Measurements from ENCODE around the gene CHD6. TPM values are rescaled to one million over a fixed set of nuclear protein-coding genes. Genes with fewer than 3 reads are reported as not detected.

The CHD6 gene
- 10 to 100 TPM; 25.2 to 29.6 TPM for total RNA-seq

- Mint-ChIP-seq H3K4me1 (ENCODE audit: low read depth) (peaks cover 34% of the 10 kb centered on the region), H3K4me3 (peak within 1 kb of the TSS; percentile 88), H3K27me3 (no peaks in the 10 kb centered on the region), H3K36me3 (no peaks in the 10 kb centered on the region), H3K9me3 (no peaks in the 10 kb centered on the region), H3K27ac (peak within 1 kb of the TSS; percentile 75)
- CTCF ChIA-PET = interaction anchor here (0.8 to 1.4 kb wide), 2 partner anchors 54 to 75 kb away, joined by 4 to 10 read pairs; no protein-coding TSS in a partner anchor
- intact Hi-C loops (cut with micrococcal nuclease) = loop anchor here (1.0 to 2.0 kb wide), 2 partner anchors 75 to 185 kb away; no protein-coding TSS in a partner anchor
- POLR2A ChIA-PET = interaction anchor here (0.9 to 1.1 kb wide), 2 partner anchors 15 to 75 kb away, joined by 3 to 10 read pairs; no protein-coding TSS in a partner anchor
- peak; percentile 100 for DNase-seq
Measured at GRCh38 chr20:41617902-41618806, at the start of gene CHD6. Gene CHD6 (minus strand): TSS chr20:41618377. CDS start chr20:41551337, 67,040 bp downstream.

- H3K27me3 Mint-ChIP-seq = peaks cover 25% of the 10 kb centered on the region
- no peaks in the 10 kb centered on the region for H3K36me3 Mint-ChIP-seq
- H3K9me3 Mint-ChIP-seq = no peaks in the 10 kb centered on the region
- no peak overlapping the region for H3K4me3 Mint-ChIP-seq
- ChIA-PET CTCF (interaction anchor here (0.8 kb wide), 1 partner anchor 28 kb away, joined by 3 read pairs; no protein-coding TSS in a partner anchor), POLR2A (no interaction called here)
- intact Hi-C loops (cut with micrococcal nuclease) = no loop called here
- H3K4me1 Mint-ChIP-seq (ENCODE audit: low read depth) = no peaks in the 10 kb centered on the region
- DNase-seq = no peak
- H3K27ac Mint-ChIP-seq = no peak overlapping the region
Measured at GRCh38 chr20:41664584-41664983, 46.4 kb upstream of the CHD6 start.

GRCh38 chr20:41657655-41658054, 39.5 kb upstream of the CHD6 start:
- no peak overlapping the region for H3K27ac Mint-ChIP-seq

GRCh38 chr20:41655962-41656618, 37.9 kb upstream of the CHD6 start:
- Mint-ChIP-seq H3K27me3 (peaks cover 18% of the 10 kb centered on the region), H3K27ac (no peak overlapping the region), H3K4me3 (no peak overlapping the region), H3K4me1 (ENCODE audit: low read depth) (no peaks in the 10 kb centered on the region), H3K9me3 (no peaks in the 10 kb centered on the region), H3K36me3 (no peaks in the 10 kb centered on the region)
- no peak for DNase-seq
- CTCF ChIA-PET = no interaction called here
- POLR2A ChIA-PET = no interaction called here
- intact Hi-C loops (cut with micrococcal nuclease) = no loop called here

More at GRCh38 chr20:41657655-41658054, 39.5 kb upstream of the CHD6 start:
- H3K27me3 Mint-ChIP-seq = peaks cover 17% of the 10 kb centered on the region
- H3K4me3 Mint-ChIP-seq = no peak overlapping the region
- H3K9me3 Mint-ChIP-seq = no peaks in the 10 kb centered on the region
- ChIA-PET CTCF (no interaction called here), POLR2A (interaction anchor here (0.6 kb wide), 1 partner anchor 57 kb away, joined by 3 read pairs; no protein-coding TSS in a partner anchor)
- H3K36me3 Mint-ChIP-seq = no peaks in the 10 kb centered on the region
- intact Hi-C loops (cut with micrococcal nuclease) = no loop called here
- no peak for DNase-seq
- H3K4me1 Mint-ChIP-seq (ENCODE audit: low read depth) = no peaks in the 10 kb centered on the region

- Mint-ChIP-seq H3K4me1 (ENCODE audit: low read depth) (no peaks in the 10 kb centered on the region), H3K27me3 (peaks cover 11% of the 10 kb centered on the region), H3K4me3 (no peak overlapping the region), H3K36me3 (no peaks in the 10 kb centered on the region), H3K27ac (no peak overlapping the region), H3K9me3 (no peaks in the 10 kb centered on the region)
- intact Hi-C loops (cut with micrococcal nuclease) = no loop called here
- DNase-seq = no peak
- CTCF ChIA-PET = no interaction called here
- POLR2A ChIA-PET = no interaction called here
Measured at GRCh38 chr20:41654884-41655283, 36.7 kb upstream of the CHD6 start.

- DNase-seq = no peak
- Mint-ChIP-seq H3K36me3 (no peaks in the 10 kb centered on the region), H3K27ac (no peak overlapping the region), H3K4me3 (no peak overlapping the region), H3K27me3 (peaks cover 11% of the 10 kb centered on the region), H3K9me3 (no peaks in the 10 kb centered on the region), H3K4me1 (ENCODE audit: low read depth) (no peaks in the 10 kb centered on the region)
- intact Hi-C loops (cut with micrococcal nuclease) = no loop called here
- ChIA-PET POLR2A (no interaction called here), CTCF (no interaction called here)
Measured at GRCh38 chr20:41654292-41654691, 36.1 kb upstream of the CHD6 start.

- no peak overlapping the region for H3K27ac Mint-ChIP-seq
- H3K4me1 Mint-ChIP-seq (ENCODE audit: low read depth) = no peaks in the 10 kb centered on the region
- no peak for DNase-seq
- no peaks in the 10 kb centered on the region for H3K36me3 Mint-ChIP-seq
- POLR2A ChIA-PET = no interaction called here
- H3K4me3 Mint-ChIP-seq = no peak overlapping the region
- H3K9me3 Mint-ChIP-seq = no peaks in the 10 kb centered on the region
- intact Hi-C loops (cut with micrococcal nuclease) = no loop called here
- CTCF ChIA-PET = interaction anchor here (1.1 kb wide), 1 partner anchor 48 kb away, joined by 4 read pairs; no protein-coding TSS in a partner anchor
- H3K27me3 Mint-ChIP-seq = peaks cover 14% of the 10 kb centered on the region
Measured at GRCh38 chr20:41650231-41650948, 32.2 kb upstream of the CHD6 start.

GRCh38 chr20:41649489-41649888, 31.3 kb upstream of the CHD6 start:
- no peak for DNase-seq
- Mint-ChIP-seq H3K4me1 (ENCODE audit: low read depth) (no peaks in the 10 kb centered on the region), H3K27me3 (peaks cover 11% of the 10 kb centered on the region), H3K36me3 (no peaks in the 10 kb centered on the region), H3K4me3 (no peak overlapping the region), H3K9me3 (no peaks in the 10 kb centered on the region), H3K27ac (no peak overlapping the region)
- ChIA-PET POLR2A (no interaction called here), CTCF (no interaction called here)
- intact Hi-C loops (cut with micrococcal nuclease) = no loop called here

GRCh38 chr20:41645372-41645771, 27.2 kb upstream of the CHD6 start:
- POLR2A ChIA-PET = no interaction called here
- intact Hi-C loops (cut with micrococcal nuclease) = no loop called here
- Mint-ChIP-seq H3K9me3 (no peaks in the 10 kb centered on the region), H3K27me3 (peaks cover 11% of the 10 kb centered on the region), H3K27ac (no peak overlapping the region), H3K4me1 (ENCODE audit: low read depth) (no peaks in the 10 kb centered on the region), H3K4me3 (no peak overlapping the region), H3K36me3 (no peaks in the 10 kb centered on the region)
- DNase-seq = no peak
- CTCF ChIA-PET = no interaction called here

- H3K36me3 Mint-ChIP-seq = no peaks in the 10 kb centered on the region
- CTCF ChIA-PET = no interaction called here
- no peaks in the 10 kb centered on the region for H3K4me1 Mint-ChIP-seq (ENCODE audit: low read depth)
- peaks cover 12% of the 10 kb centered on the region for H3K27me3 Mint-ChIP-seq
- intact Hi-C loops (cut with micrococcal nuclease) = no loop called here
- no peak overlapping the region for H3K4me3 Mint-ChIP-seq
- no peak for DNase-seq
- no peak overlapping the region for H3K27ac Mint-ChIP-seq
- POLR2A ChIA-PET = no interaction called here
- no peaks in the 10 kb centered on the region for H3K9me3 Mint-ChIP-seq
Measured at GRCh38 chr20:41643504-41643938, 25.3 kb upstream of the CHD6 start.

- Mint-ChIP-seq H3K4me1 (ENCODE audit: low read depth) (no peaks in the 10 kb centered on the region), H3K27me3 (peaks cover 5% of the 10 kb centered on the region), H3K4me3 (no peak overlapping the region), H3K36me3 (no peaks in the 10 kb centered on the region), H3K9me3 (no peaks in the 10 kb centered on the region), H3K27ac (no peak overlapping the region)
- no peak for DNase-seq
- CTCF ChIA-PET = no interaction called here
- intact Hi-C loops (cut with micrococcal nuclease) = no loop called here
- POLR2A ChIA-PET = no interaction called here
Measured at GRCh38 chr20:41639630-41640029, 21.5 kb upstream of the CHD6 start.

- intact Hi-C loops (cut with micrococcal nuclease) = no loop called here
- H3K9me3 Mint-ChIP-seq = no peaks in the 10 kb centered on the region
- no peak for DNase-seq
- no peak overlapping the region for H3K4me3 Mint-ChIP-seq
- no peak overlapping the region for H3K27ac Mint-ChIP-seq
- no peaks in the 10 kb centered on the region for H3K4me1 Mint-ChIP-seq (ENCODE audit: low read depth)
- no peaks in the 10 kb centered on the region for H3K36me3 Mint-ChIP-seq
- ChIA-PET POLR2A (no interaction called here), CTCF (no interaction called here)
- H3K27me3 Mint-ChIP-seq = peaks cover 1% of the 10 kb centered on the region
Measured at GRCh38 chr20:41638456-41638855, 20.3 kb upstream of the CHD6 start.

Data from activated CD4-positive, alpha-beta memory T cell treated with anti-CD3 and anti-CD28 coated beads for 36 hours (primary cell).